IMR-90 (cell line): ENCODE measurements around the gene PRKCA. TPM values are rescaled to one million over a fixed set of nuclear protein-coding genes. Genes with fewer than 3 reads are reported as not detected.

Source experiments
- ATAC-seq: fragments of 200-7000 bp; cut with Tn5 transposase; 2 replicates; pipeline ENCODE4 v1.9.1; 2020; ENCODE audit warnings: low read depth, mild to moderate bottlenecking, moderate library complexity
- BruUV-seq: library from RNA; stranded (reverse); fragments of 400-500 nt; replicated peaks from 2 replicates; lab custom pipeline; 2021; lab: Mats Ljungman, UMichigan
- CTCF ChIA-PET: fragments of 300-600 bp; formaldehyde crosslinking; extraction: SDS; loops from one replicate; lab custom pipeline; 2021; ENCODE audit warnings: antibody characterized with exemption; lab: Yijun Ruan, JAX
- POLR2A ChIA-PET: fragments of 300-600 bp; sonication (Branson Sonifier 250); formaldehyde crosslinking; loops from one replicate; lab custom pipeline; 2022; ENCODE audit warnings: antibody characterized with exemption; ENCODE audit not compliant: unreplicated experiment; lab: Charles Lee
- DNase-seq: peaks from one replicate; pipeline ENCODE4 v3.0.0; 2013
- H2AFZ ChIP-seq: replicated peaks from 2 replicates; pipeline ENCODE3; 2013; ENCODE audit warnings: low read length, mild to moderate bottlenecking; ENCODE audit not compliant: poor library complexity
- H2AK5ac ChIP-seq: 2 replicates; pipeline ENCODE4 v1.6.1; 2013; ENCODE audit warnings: low read depth, low read length, inconsistent platforms
- H2AK9ac ChIP-seq: replicated peaks from 2 replicates; pipeline ENCODE3; 2013; ENCODE audit warnings: mild to moderate bottlenecking, low read depth, low read length, moderate library complexity; ENCODE audit not compliant: poor library complexity
- H2BK120ac ChIP-seq: 2 replicates; pipeline ENCODE4 v1.6.1; 2013; ENCODE audit warnings: low read depth, low read length, inconsistent platforms
- H2BK15ac ChIP-seq: 3 replicates; pipeline ENCODE4 v1.6.1; 2013; ENCODE audit warnings: low read depth, low read length, inconsistent platforms
- H2BK20ac ChIP-seq: 2 replicates; pipeline ENCODE4 v1.6.1; 2013; ENCODE audit warnings: low read depth, mild to moderate bottlenecking, inconsistent platforms, low read length, moderate library complexity
- H2BK5ac ChIP-seq: 2 replicates; pipeline ENCODE4 v1.6.1; 2013; ENCODE audit warnings: mild to moderate bottlenecking, low read depth, low read length, inconsistent platforms; ENCODE audit not compliant: poor library complexity, severe bottlenecking
- H3K14ac ChIP-seq: replicated peaks from 2 replicates; pipeline ENCODE4 v1.6.1; 2013; ENCODE audit warnings: low read depth, low read length, inconsistent platforms
- H3K18ac ChIP-seq: 2 replicates; pipeline ENCODE4 v1.6.1; 2013; ENCODE audit warnings: low read depth, low read length, control low read depth
- H3K23ac ChIP-seq: 2 replicates; pipeline ENCODE4 v1.6.1; 2013; ENCODE audit warnings: low read depth, low read length, inconsistent platforms
- H3K27ac ChIP-seq: 2 replicates; pipeline ENCODE4 v1.5.1; 2013; ENCODE audit warnings: mild to moderate bottlenecking, control low read depth, low read length; ENCODE audit not compliant: insufficient read depth
- H3K27me3 ChIP-seq: 2 replicates; pipeline ENCODE4 v1.6.1; 2013; ENCODE audit warnings: low read length; ENCODE audit not compliant: control insufficient read depth, insufficient read depth
- H3K36me3 ChIP-seq: 2 replicates; pipeline ENCODE4 v1.6.1; 2013; ENCODE audit warnings: low read length, mixed read lengths; ENCODE audit not compliant: control insufficient read depth, insufficient read depth
- H3K4ac ChIP-seq: 2 replicates; pipeline ENCODE4 v1.6.1; 2013; ENCODE audit warnings: low read depth, low read length, inconsistent platforms
- H3K4me1 ChIP-seq: 2 replicates; pipeline ENCODE4 v1.6.1; 2013; ENCODE audit warnings: low read length, mixed read lengths; ENCODE audit not compliant: control insufficient read depth, insufficient read depth
- H3K4me2 ChIP-seq: 2 replicates; pipeline ENCODE4 v1.6.1; 2013; ENCODE audit warnings: low read depth, mild to moderate bottlenecking, control low read depth, low read length, moderate library complexity
- H3K4me3 ChIP-seq: 2 replicates; pipeline ENCODE4 v1.5.1; 2013; ENCODE audit warnings: low read depth, mild to moderate bottlenecking, control low read depth, low read length, moderate library complexity; ENCODE audit not compliant: insufficient read depth
- H3K56ac ChIP-seq: 2 replicates; pipeline ENCODE4 v1.6.1; 2013; ENCODE audit warnings: low read length, inconsistent platforms; ENCODE audit not compliant: insufficient read depth; ENCODE audit errors: extremely low read depth
- H3K79me1 ChIP-seq, 2 experiments: 2 replicates each; pipeline ENCODE4 v1.6.1; 2013; ENCODE audit warnings: low read length in 2 of 2, inconsistent platforms in 1 of 2, low read depth in 1 of 2
- H3K9ac ChIP-seq: 2 replicates; pipeline ENCODE4 v1.6.1; 2013; ENCODE audit warnings: low read depth, low read length, control low read depth
- H3K9me1 ChIP-seq: 2 replicates; pipeline ENCODE4 v1.6.1; 2013; ENCODE audit warnings: low read length, inconsistent platforms; ENCODE audit not compliant: insufficient read depth
- H3K9me3 ChIP-seq: 2 replicates; pipeline ENCODE4 v1.6.1; 2013; ENCODE audit warnings: low read length; ENCODE audit not compliant: control insufficient read depth, insufficient read depth
- H4K20me1 ChIP-seq: 2 replicates; pipeline ENCODE4 v1.6.1; 2013; ENCODE audit warnings: low read length, inconsistent platforms; ENCODE audit not compliant: insufficient read depth
- H4K5ac ChIP-seq: 2 replicates; pipeline ENCODE4 v1.6.1; 2013; ENCODE audit warnings: mild to moderate bottlenecking, low read depth, low read length, control low read depth
- H4K8ac ChIP-seq, 2 experiments: 2 replicates each; pipeline ENCODE4 v1.6.1; 2013; ENCODE audit warnings: low read depth in 2 of 2, low read length in 2 of 2, control low read depth in 1 of 2, inconsistent platforms in 1 of 2
- H4K91ac ChIP-seq: 2 replicates; pipeline ENCODE4 v1.6.1; 2013; ENCODE audit warnings: low read depth, low read length, inconsistent platforms; ENCODE audit not compliant: insufficient read depth
- CHD1 ChIP-seq: IDR thresholded peaks from 2 replicates; pipeline ENCODE4 v1.6.1; 2012; ENCODE audit warnings: low read depth, low read length, improper control_type of control experiment
- MAFK ChIP-seq: IDR thresholded peaks from 2 replicates; pipeline ENCODE4 v1.6.1; 2012; ENCODE audit warnings: low read depth, low read length, improper control_type of control experiment
- MAZ ChIP-seq: IDR thresholded peaks from 2 replicates; pipeline ENCODE4 v1.6.1; 2012; ENCODE audit warnings: low read depth, mild to moderate bottlenecking, low read length, improper control_type of control experiment, moderate library complexity, borderline replicate concordance
- NFE2L2 ChIP-seq: fragments of 150-350 bp; IDR thresholded peaks from 2 replicates; pipeline ENCODE4 v1.6.1; 2016; ENCODE audit warnings: low read depth, mild to moderate bottlenecking, low read length
- WGBS, 2 experiments: methylation state at CpG; one replicate each; pipeline versions ENCODE4 v1.1.5 to v1.1.7; 2013; ENCODE audit warnings: missing lambda C conversion rate in 2 of 2; ENCODE audit not compliant: insufficient read length in 1 of 2; ENCODE audit errors: extremely low coverage in 2 of 2; 5-methylcytosine and 5-hydroxymethylcytosine counted together
- dilution Hi-C: fragments of 300-500 bp; cut with HindIII; formaldehyde crosslinking; loops from one replicate; pipeline ENCODE4 v1.14.3; 2018; ENCODE audit warnings: low sequenced_read_pairs; ENCODE audit not compliant: unreplicated experiment
- in situ Hi-C: fragments of 300-500 bp; cut with MboI; formaldehyde crosslinking; loops from 3 replicates; pipeline ENCODE4 v1.14.3; 2019; ENCODE audit warnings: low sequenced_read_pairs, inconsistent platforms, mixed read lengths
- intact Hi-C: fragments of 100-400 bp; cut with micrococcal nuclease; formaldehyde crosslinking; loops from 2 replicates; pipeline ENCODE4 v1.10.0; 2022
- polyA plus RNA-seq, 3 experiments: library from polyadenylated mRNA; depleted of rRNA; stranded (reverse); fragments of >200 nt; gene quantifications; 2 replicates each; pipeline ENCODE4 v1.2.3, GENCODE V29; 2012; ENCODE audit warnings: low replicate concordance in 1 of 3
- total RNA-seq: library from RNA; depleted of rRNA; stranded (reverse); fragments of >200 nt; gene quantifications from 2 replicates; pipeline ENCODE4 v1.2.3, GENCODE V29; 2012

The PRKCA gene
- total and polyA plus RNA-seq, 2 of the 4 experiments (the other 2 are of a cell fraction): 31.0 to 46.0 TPM

DNA sequence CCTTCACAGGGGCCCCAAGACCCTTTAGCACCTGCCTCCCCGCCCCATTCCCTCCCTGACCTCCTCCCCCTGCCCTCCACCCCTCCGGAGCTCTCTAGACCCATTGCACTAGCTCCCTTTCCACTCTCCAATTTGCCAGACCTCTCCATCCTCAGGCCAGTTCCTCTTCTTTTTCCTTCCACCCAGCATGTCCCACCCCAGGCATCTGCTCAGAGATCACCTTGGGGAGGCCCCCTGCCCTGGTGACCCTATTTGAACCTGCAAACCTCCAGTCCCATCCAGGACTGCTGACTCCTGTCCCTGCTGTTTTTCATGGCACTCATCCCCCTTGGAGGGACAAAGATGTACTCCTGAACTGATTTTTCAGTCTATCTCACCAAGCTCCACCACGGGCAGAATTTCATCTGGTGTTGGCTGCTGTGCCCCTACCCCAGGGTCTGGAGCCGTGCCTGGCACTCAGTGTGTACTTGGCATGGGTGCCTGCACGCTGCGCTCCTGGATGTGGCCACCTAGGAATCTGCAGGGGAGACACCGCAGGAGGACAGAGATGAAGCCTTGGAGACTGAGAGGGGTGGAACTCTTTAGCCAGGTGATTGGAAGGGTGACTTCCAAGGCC lies 446.9 kb downstream of the PRKCA start:
- WGBS, 2 experiments: 93% methylated on average over 2 of the region's 7 CpGs; no CpG with 5 or more reads in 1 of the 2 experiments
- DNase-seq: no peak
- no peak overlapping the region for H3K9ac ChIP-seq
- H4K91ac ChIP-seq: no peak overlapping the region
- dilution Hi-C loops: no loop called here
- no peak overlapping the region for H2AK9ac ChIP-seq
- no peak overlapping the region for H3K18ac ChIP-seq
- ATAC-seq: no peak
- no peaks in the 10 kb centered on the region for H3K4me1 ChIP-seq
- ChIA-PET CTCF (no interaction called here), POLR2A (no interaction called here)
- no peak overlapping the region for H4K8ac ChIP-seq
- H3K56ac ChIP-seq: no peak overlapping the region
- peaks cover 7% of the 10 kb centered on the region; the same call in 1 of the 2 replicates for H3K9me1 ChIP-seq
- H3K27ac ChIP-seq: no peak overlapping the region
- no peaks in the 10 kb centered on the region for H3K27me3 ChIP-seq
- intact Hi-C loops: no loop called here
- no peaks in the 10 kb centered on the region for H3K9me3 ChIP-seq
- no peak overlapping the region for H2BK5ac ChIP-seq
- no peak overlapping the region for H2BK20ac ChIP-seq
- no peak overlapping the region for H3K4me2 ChIP-seq
- H3K36me3 ChIP-seq: peaks cover 38% of the 10 kb centered on the region
- H4K20me1 ChIP-seq: no peaks in the 10 kb centered on the region
- no peak overlapping the region for H3K4ac ChIP-seq
- H3K23ac ChIP-seq: no peak overlapping the region
- H2BK120ac ChIP-seq: no peak overlapping the region
- H4K5ac ChIP-seq: no peak overlapping the region
- in situ Hi-C loops: no loop called here
- BruUV-seq: no TSS peak
- H2BK15ac ChIP-seq: no peak overlapping the region
- H2AK5ac ChIP-seq: no peak overlapping the region
- H3K4me3 ChIP-seq: no peak overlapping the region
- H2AFZ ChIP-seq: no peak overlapping the region
- H3K14ac ChIP-seq: no peak overlapping the region
- peaks cover 0 to 9% of the 10 kb centered on the region in 2 experiments; a peak in 2 of 4 replicates for H3K79me1 ChIP-seq
- TF ChIP-seq MAZ: no peak
- no peak for TF ChIP-seq CHD1
- TF ChIP-seq NFE2L2: no peak
- TF ChIP-seq MAFK: no peak
